Neural crest cell (in vitro differentiated cells): ENCODE data around the gene TUBB2B. TPM values are rescaled to one million over a fixed set of nuclear protein-coding genes. Genes with fewer than 3 reads are reported as not detected.

Experiments used
- DNase-seq: peaks from one replicate; pipeline ENCODE4 v3.0.0; 2021; ENCODE audit warnings: low read depth, mixed read lengths, low spot score
- H3K27ac Mint-ChIP-seq: one replicate; pipeline ENCODE4 v1.8.0; 2021; ENCODE audit warnings: mild to moderate bottlenecking, mixed read lengths; ENCODE audit not compliant: unreplicated experiment
- H3K27me3 Mint-ChIP-seq: 2 replicates; pipeline ENCODE4 v1.8.0; 2021; ENCODE audit warnings: low read depth, mild to moderate bottlenecking, mixed read lengths
- H3K36me3 Mint-ChIP-seq: 2 replicates; pipeline ENCODE4 v1.8.0; 2021; ENCODE audit warnings: low read depth, mild to moderate bottlenecking, mixed read lengths
- H3K4me1 Mint-ChIP-seq: 2 replicates; pipeline ENCODE4 v1.8.0; 2021; ENCODE audit warnings: mixed read lengths
- H3K4me3 Mint-ChIP-seq: one replicate; pipeline ENCODE4 v1.8.0; 2021; ENCODE audit warnings: mild to moderate bottlenecking, mixed read lengths
- H3K9me3 Mint-ChIP-seq: 2 replicates; pipeline ENCODE4 v1.8.0; 2021; ENCODE audit warnings: mixed read lengths
- total RNA-seq: library from RNA; stranded (reverse); gene quantifications from 2 replicates; pipeline ENCODE4 v1.2.1, GENCODE V29; 2021
- TF ChIP-seq, protein P1 (sequence below): fragments of 200-600 bp; sonication (generic); conservative IDR thresholded peaks from 2 replicates; pipeline ENCODE4 v1.5.0; 2021; ENCODE audit warnings: antibody characterized with exemption, mild to moderate bottlenecking

Gene TUBB2B
- total RNA-seq, 1 donor from 2014 or later, result 665 TPM

DNA sequence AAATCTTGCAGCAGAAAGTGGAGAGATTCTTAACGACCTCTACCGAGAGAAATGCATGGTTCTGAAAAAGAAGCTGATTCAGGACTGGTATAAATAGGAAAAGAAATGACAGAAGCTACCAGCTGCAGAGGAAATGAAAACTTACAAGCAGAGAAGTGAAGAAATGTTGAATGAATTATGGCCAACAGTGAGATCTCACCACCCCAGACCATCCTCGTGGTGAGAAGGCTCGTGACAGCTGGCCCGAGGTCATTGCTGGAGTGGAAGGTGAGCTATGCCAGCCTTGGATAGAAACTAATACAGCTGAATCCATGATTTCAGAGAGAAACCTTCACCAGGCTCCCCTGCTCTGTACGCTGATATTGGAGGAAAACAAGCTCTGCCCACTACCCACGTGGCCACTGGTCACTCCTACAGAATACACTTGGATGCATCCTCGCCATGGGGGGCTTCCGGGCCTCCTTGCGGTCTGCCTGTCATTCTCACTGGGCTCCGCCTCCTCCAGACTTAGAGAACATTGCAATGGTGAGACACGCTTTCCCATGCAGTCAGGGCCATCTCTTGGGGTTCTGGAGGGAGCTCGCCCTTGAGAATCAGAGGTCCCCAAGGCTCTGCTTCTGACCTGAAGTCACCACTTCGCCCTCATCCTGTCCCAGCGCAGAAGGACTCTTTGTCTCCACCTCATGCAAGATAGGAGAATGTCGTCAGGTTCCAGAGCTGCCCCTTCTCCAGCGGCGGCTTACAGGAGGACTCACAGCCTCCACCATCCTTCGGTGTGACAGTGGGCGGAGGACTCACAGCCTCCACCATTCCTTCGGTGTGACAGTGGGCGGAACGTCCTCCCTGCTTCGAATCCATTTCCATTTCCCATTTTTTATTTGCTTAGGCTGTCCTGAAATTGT is 10.6 kb upstream of the TUBB2B start:
- TF ChIP-seq, protein P1, sequence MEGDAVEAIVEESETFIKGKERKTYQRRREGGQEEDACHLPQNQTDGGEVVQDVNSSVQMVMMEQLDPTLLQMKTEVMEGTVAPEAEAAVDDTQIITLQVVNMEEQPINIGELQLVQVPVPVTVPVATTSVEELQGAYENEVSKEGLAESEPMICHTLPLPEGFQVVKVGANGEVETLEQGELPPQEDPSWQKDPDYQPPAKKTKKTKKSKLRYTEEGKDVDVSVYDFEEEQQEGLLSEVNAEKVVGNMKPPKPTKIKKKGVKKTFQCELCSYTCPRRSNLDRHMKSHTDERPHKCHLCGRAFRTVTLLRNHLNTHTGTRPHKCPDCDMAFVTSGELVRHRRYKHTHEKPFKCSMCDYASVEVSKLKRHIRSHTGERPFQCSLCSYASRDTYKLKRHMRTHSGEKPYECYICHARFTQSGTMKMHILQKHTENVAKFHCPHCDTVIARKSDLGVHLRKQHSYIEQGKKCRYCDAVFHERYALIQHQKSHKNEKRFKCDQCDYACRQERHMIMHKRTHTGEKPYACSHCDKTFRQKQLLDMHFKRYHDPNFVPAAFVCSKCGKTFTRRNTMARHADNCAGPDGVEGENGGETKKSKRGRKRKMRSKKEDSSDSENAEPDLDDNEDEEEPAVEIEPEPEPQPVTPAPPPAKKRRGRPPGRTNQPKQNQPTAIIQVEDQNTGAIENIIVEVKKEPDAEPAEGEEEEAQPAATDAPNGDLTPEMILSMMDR, result no peak
- peaks cover 8% of the 10 kb centered on the region for H3K36me3 Mint-ChIP-seq
- H3K4me3 Mint-ChIP-seq, result no peak overlapping the region
- no peak overlapping the region for H3K27ac Mint-ChIP-seq
- H3K4me1 Mint-ChIP-seq, result peaks cover 57% of the 10 kb centered on the region
- no peak for DNase-seq
- no peaks in the 10 kb centered on the region for H3K9me3 Mint-ChIP-seq
- peaks cover 2% of the 10 kb centered on the region for H3K27me3 Mint-ChIP-seq

DNA sequence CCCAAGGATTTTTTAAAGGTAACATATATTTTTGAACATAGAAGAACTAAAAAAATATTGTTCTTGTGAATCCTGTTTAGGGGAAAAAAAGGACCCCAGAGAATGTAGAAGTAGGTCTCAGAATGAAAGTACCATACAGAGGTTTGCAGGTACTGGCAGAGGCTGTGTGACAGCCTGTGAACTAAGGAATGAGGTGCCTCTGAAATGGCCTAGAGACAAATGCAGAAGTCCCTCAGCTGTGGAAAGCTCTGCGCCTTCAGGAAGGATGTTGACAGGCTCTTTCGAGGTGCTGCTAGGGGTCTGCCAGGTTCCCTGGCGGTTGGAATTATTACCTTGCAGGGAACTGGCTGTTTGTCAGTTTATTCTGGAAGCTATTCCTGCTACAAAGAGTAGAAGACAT is 8.6 kb upstream of the TUBB2B start:
- H3K27me3 Mint-ChIP-seq, result peaks cover 11% of the 10 kb centered on the region
- no peak for DNase-seq
- no peak overlapping the region for H3K27ac Mint-ChIP-seq
- no peaks in the 10 kb centered on the region for H3K9me3 Mint-ChIP-seq
- H3K4me1 Mint-ChIP-seq, result peaks cover 65% of the 10 kb centered on the region
- peaks cover 2% of the 10 kb centered on the region for H3K36me3 Mint-ChIP-seq
- H3K4me3 Mint-ChIP-seq, result peak overlapping the region; percentile 65
- TF ChIP-seq, protein P1, result no peak

DNA sequence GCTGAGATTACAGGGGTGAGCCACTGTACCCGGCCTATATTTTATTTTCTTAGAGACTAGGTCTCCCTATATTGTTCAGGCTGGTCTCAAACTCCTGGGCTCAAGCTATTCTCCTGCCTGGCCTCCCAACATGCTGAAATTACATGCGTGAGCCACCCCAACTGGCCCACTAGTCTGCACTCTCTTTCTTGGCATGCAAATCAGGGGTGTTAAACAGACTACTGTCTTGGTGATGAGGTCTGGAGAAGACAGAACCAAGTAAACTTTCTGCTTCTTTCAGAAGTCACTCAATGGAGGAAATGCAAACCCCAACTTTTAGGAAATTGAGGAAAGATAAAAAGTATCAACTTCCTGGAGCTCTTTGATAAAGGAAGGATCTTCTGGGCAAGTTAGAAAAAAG is 8.0 kb upstream of the TUBB2B start:
- TF ChIP-seq, protein P1, result no peak
- Mint-ChIP-seq H3K36me3 (no peaks in the 10 kb centered on the region), H3K27ac (peak overlapping the region; percentile 22), H3K9me3 (no peaks in the 10 kb centered on the region), H3K27me3 (peaks cover 11% of the 10 kb centered on the region), H3K4me1 (peaks cover 66% of the 10 kb centered on the region), H3K4me3 (peak overlapping the region; percentile 65)
- DNase-seq, result no peak

DNA sequence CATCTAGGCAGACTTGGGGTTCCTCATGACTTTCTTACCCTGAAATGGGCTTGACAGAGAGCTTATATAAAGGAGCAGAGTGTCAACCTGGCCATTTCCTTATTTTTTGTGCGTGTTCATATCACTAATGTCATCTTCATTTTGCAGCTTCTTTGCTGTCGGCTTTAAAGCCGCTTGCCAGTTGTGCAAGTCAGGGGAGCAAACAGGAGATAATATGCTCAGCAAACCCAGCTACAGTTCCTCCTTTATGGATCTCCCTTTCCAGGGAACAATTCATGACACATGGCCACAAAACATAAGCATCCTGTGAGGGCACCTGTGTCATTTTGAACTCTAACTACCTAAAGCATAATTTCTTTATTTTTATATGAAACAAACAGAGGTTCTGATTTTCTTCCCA is 6.5 kb upstream of the TUBB2B start:
- Mint-ChIP-seq H3K4me1 (peaks cover 68% of the 10 kb centered on the region), H3K27ac (no peak overlapping the region), H3K9me3 (no peaks in the 10 kb centered on the region), H3K4me3 (peak overlapping the region; percentile 45), H3K27me3 (peaks cover 16% of the 10 kb centered on the region), H3K36me3 (no peaks in the 10 kb centered on the region)
- no peak for DNase-seq
- TF ChIP-seq, protein P1, result no peak

DNA sequence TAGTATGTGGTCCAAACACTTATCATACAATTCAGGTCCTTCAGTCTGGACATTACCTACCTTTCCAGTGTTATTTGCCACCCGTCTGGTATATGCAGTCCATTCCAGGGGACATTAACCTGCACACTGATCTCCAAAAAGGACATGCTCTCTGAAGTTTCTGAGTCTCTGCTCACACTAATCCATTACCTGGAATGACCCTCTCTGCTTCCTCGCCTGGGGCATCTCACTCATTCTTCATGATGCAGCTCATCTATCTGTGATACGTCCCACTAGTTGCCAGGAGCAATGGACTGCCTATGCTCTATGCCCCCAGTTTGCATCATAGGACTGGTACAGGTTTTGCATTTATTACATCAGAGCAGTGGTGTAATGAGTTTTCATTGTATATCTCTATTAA is 5.9 kb upstream of the TUBB2B start:
- TF ChIP-seq, protein P1, result no peak
- no peak overlapping the region for H3K27ac Mint-ChIP-seq
- H3K4me1 Mint-ChIP-seq, result peaks cover 71% of the 10 kb centered on the region
- H3K27me3 Mint-ChIP-seq, result peaks cover 20% of the 10 kb centered on the region
- peak overlapping the region; percentile 97 for H3K4me3 Mint-ChIP-seq
- H3K36me3 Mint-ChIP-seq, result no peaks in the 10 kb centered on the region
- H3K9me3 Mint-ChIP-seq, result no peaks in the 10 kb centered on the region
- DNase-seq, result no peak
